ENCODE measurements around the gene RTF2. TPM values are rescaled to one million over a fixed set of nuclear protein-coding genes. Genes with fewer than 3 reads are reported as not detected.

RTF2 gene
- total RNA-seq, 2 experiments from 2014 or later: 106 to 107 TPM

- POLR2A ChIA-PET: no interaction called here
- Mint-ChIP-seq H3K4me1 (peaks cover 55% of the 10 kb centered on the region), H3K36me3 (ENCODE audit: low read depth) (peaks cover 19% of the 10 kb centered on the region), H3K4me3 (no peak overlapping the region), H3K27ac (peak overlapping the region; percentile 74), H3K9me3 (no peaks in the 10 kb centered on the region), H3K27me3 (no peaks in the 10 kb centered on the region)
- CTCF ChIA-PET: interaction anchor here (0.5 to 0.9 kb wide), 2 partner anchors 12 to 36 kb away, joined by 3 read pairs; no protein-coding TSS in a partner anchor
- DNase-seq: peak; percentile 73
Observed at GRCh38 chr20:56460459-56460858, 8.0 kb upstream of the RTF2 start.

- POLR2A ChIA-PET: no interaction called here
- Mint-ChIP-seq H3K9me3 (no peaks in the 10 kb centered on the region), H3K36me3 (ENCODE audit: low read depth) (peaks cover 16% of the 10 kb centered on the region), H3K4me3 (no peak overlapping the region), H3K27ac (no peak overlapping the region), H3K27me3 (no peaks in the 10 kb centered on the region), H3K4me1 (peaks cover 61% of the 10 kb centered on the region)
- DNase-seq: no peak
- CTCF ChIA-PET: no interaction called here
Observed at GRCh38 chr20:56461576-56461975, 6.9 kb upstream of the RTF2 start.

GRCh38 chr20:56463428-56463827 lies 5.0 kb upstream of the RTF2 start:
- Mint-ChIP-seq H3K36me3 (ENCODE audit: low read depth) (peaks cover 14% of the 10 kb centered on the region), H3K27me3 (no peaks in the 10 kb centered on the region), H3K9me3 (no peaks in the 10 kb centered on the region), H3K4me3 (peak overlapping the region; percentile 55), H3K27ac (peak overlapping the region; percentile 75), H3K4me1 (peaks cover 60% of the 10 kb centered on the region)
- CTCF ChIA-PET: interaction anchor here (1.8 to 1.9 kb wide), 2 partner anchors 9 to 11 kb away, joined by 6 to 7 read pairs; no protein-coding TSS in a partner anchor
- POLR2A ChIA-PET: no interaction called here
- DNase-seq: peak; percentile 58

GRCh38 chr20:56465997-56466396 lies 2.4 kb upstream of the RTF2 start:
- peaks cover 9% of the 10 kb centered on the region for H3K36me3 Mint-ChIP-seq (ENCODE audit: low read depth)
- CTCF ChIA-PET: interaction anchor here (1.0 to 1.1 kb wide), 2 partner anchors 19 to 23 kb away, joined by 3 read pairs; no protein-coding TSS in a partner anchor
- H3K4me3 Mint-ChIP-seq: no peak overlapping the region
- no peak overlapping the region for H3K27ac Mint-ChIP-seq
- peaks cover 64% of the 10 kb centered on the region for H3K4me1 Mint-ChIP-seq
- POLR2A ChIA-PET: no interaction called here
- H3K9me3 Mint-ChIP-seq: no peaks in the 10 kb centered on the region
- no peak for DNase-seq
- no peaks in the 10 kb centered on the region for H3K27me3 Mint-ChIP-seq

- POLR2A ChIA-PET: interaction anchor here (0.6 kb wide), 2 partner anchors 76 to 1768 kb away, joined by 3 read pairs; partner anchors contain the start of genes AURKA and CSTF1
- Mint-ChIP-seq H3K4me1 (peaks cover 52% of the 10 kb centered on the region), H3K36me3 (ENCODE audit: low read depth) (peaks cover 11% of the 10 kb centered on the region)
Observed at GRCh38 chr20:56467968-56468315, 485 bp upstream of the RTF2 start.

GRCh38 chr20:56469077-56469449 lies 636 bp downstream of the RTF2 start:
- POLR2A ChIA-PET: no interaction called here
- Mint-ChIP-seq H3K36me3 (ENCODE audit: low read depth) (peaks cover 13% of the 10 kb centered on the region), H3K4me1 (peaks cover 41% of the 10 kb centered on the region), H3K4me3 (peak overlapping the region; percentile 94), H3K9me3 (no peaks in the 10 kb centered on the region), H3K27me3 (no peaks in the 10 kb centered on the region), H3K27ac (peak overlapping the region; percentile 97)
- CTCF ChIA-PET: interaction anchor here (0.6 to 1.6 kb wide), 3 partner anchors 10 to 56 kb away, joined by 3 to 5 read pairs (median 3); no protein-coding TSS in a partner anchor
- no peak for DNase-seq

More at GRCh38 chr20:56467968-56468315, 485 bp upstream of the RTF2 start:
- Mint-ChIP-seq H3K9me3 (no peaks in the 10 kb centered on the region), H3K4me3 (peak overlapping the region; percentile 94), H3K27ac (peak overlapping the region; percentile 97), H3K27me3 (no peaks in the 10 kb centered on the region)
- CTCF ChIA-PET: no interaction called here
- no peak for DNase-seq

- Mint-ChIP-seq H3K27me3 (no peaks in the 10 kb centered on the region), H3K4me1 (peaks cover 34% of the 10 kb centered on the region), H3K9me3 (no peaks in the 10 kb centered on the region), H3K4me3 (peak overlapping the region; percentile 64), H3K36me3 (ENCODE audit: low read depth) (peaks cover 69% of the 10 kb centered on the region), H3K27ac (peak overlapping the region; percentile 87)
- POLR2A ChIA-PET: no interaction called here
- CTCF ChIA-PET: no interaction called here
- peak; percentile 30 for DNase-seq
Observed at GRCh38 chr20:56483970-56484369, 15.5 kb downstream of the RTF2 start.

- H3K4me1 Mint-ChIP-seq: peaks cover 32% of the 10 kb centered on the region
- no peak overlapping the region for H3K27ac Mint-ChIP-seq
- no peaks in the 10 kb centered on the region for H3K27me3 Mint-ChIP-seq
- no peak for DNase-seq
- H3K36me3 Mint-ChIP-seq (ENCODE audit: low read depth): peaks cover 62% of the 10 kb centered on the region
- POLR2A ChIA-PET: no interaction called here
- CTCF ChIA-PET: no interaction called here
- H3K4me3 Mint-ChIP-seq: no peak overlapping the region
- no peaks in the 10 kb centered on the region for H3K9me3 Mint-ChIP-seq
Observed at GRCh38 chr20:56487216-56487615, 18.8 kb downstream of the RTF2 start.

GRCh38 chr20:56488566-56488965 lies 20.1 kb downstream of the RTF2 start:
- Mint-ChIP-seq H3K36me3 (ENCODE audit: low read depth) (peaks cover 54% of the 10 kb centered on the region), H3K4me1 (peaks cover 20% of the 10 kb centered on the region), H3K4me3 (no peak overlapping the region), H3K9me3 (no peaks in the 10 kb centered on the region), H3K27ac (no peak overlapping the region), H3K27me3 (no peaks in the 10 kb centered on the region)
- ChIA-PET CTCF (interaction anchor here (0.7 kb wide), 1 partner anchor 949 kb away, joined by 7 read pairs; no protein-coding TSS in a partner anchor), POLR2A (no interaction called here)
- DNase-seq: no peak

- no peak overlapping the region for H3K27ac Mint-ChIP-seq
- no peaks in the 10 kb centered on the region for H3K27me3 Mint-ChIP-seq
- CTCF ChIA-PET: no interaction called here
- peaks cover 3% of the 10 kb centered on the region for H3K9me3 Mint-ChIP-seq
- POLR2A ChIA-PET: no interaction called here
- no peak for DNase-seq
- no peak overlapping the region for H3K4me3 Mint-ChIP-seq
- H3K4me1 Mint-ChIP-seq: peaks cover 15% of the 10 kb centered on the region
- H3K36me3 Mint-ChIP-seq (ENCODE audit: low read depth): peaks cover 22% of the 10 kb centered on the region
Observed at GRCh38 chr20:56501116-56501515, 32.7 kb downstream of the RTF2 start.

GRCh38 chr20:56503916-56504315 lies 35.5 kb downstream of the RTF2 start:
- H3K27ac Mint-ChIP-seq: no peak overlapping the region
- DNase-seq: no peak
- CTCF ChIA-PET: no interaction called here
- no peaks in the 10 kb centered on the region for H3K27me3 Mint-ChIP-seq
- no peaks in the 10 kb centered on the region for H3K9me3 Mint-ChIP-seq
- H3K36me3 Mint-ChIP-seq (ENCODE audit: low read depth): peaks cover 7% of the 10 kb centered on the region
- no peak overlapping the region for H3K4me3 Mint-ChIP-seq
- H3K4me1 Mint-ChIP-seq: peaks cover 16% of the 10 kb centered on the region
- POLR2A ChIA-PET: no interaction called here

- peaks cover 16% of the 10 kb centered on the region for H3K4me1 Mint-ChIP-seq
- H3K36me3 Mint-ChIP-seq (ENCODE audit: low read depth): peaks cover 10% of the 10 kb centered on the region
- H3K27me3 Mint-ChIP-seq: no peaks in the 10 kb centered on the region
- H3K4me3 Mint-ChIP-seq: no peak overlapping the region
- no peaks in the 10 kb centered on the region for H3K9me3 Mint-ChIP-seq
- DNase-seq: peak; percentile 26
- CTCF ChIA-PET: no interaction called here
- POLR2A ChIA-PET: no interaction called here
- no peak overlapping the region for H3K27ac Mint-ChIP-seq
Observed at GRCh38 chr20:56504373-56505005, 36.1 kb downstream of the RTF2 start.

GRCh38 chr20:56506103-56506502 lies 37.7 kb downstream of the RTF2 start:
- no peak overlapping the region for H3K27ac Mint-ChIP-seq
- no peaks in the 10 kb centered on the region for H3K9me3 Mint-ChIP-seq
- H3K36me3 Mint-ChIP-seq (ENCODE audit: low read depth): peaks cover 10% of the 10 kb centered on the region
- H3K27me3 Mint-ChIP-seq: no peaks in the 10 kb centered on the region
- peaks cover 19% of the 10 kb centered on the region for H3K4me1 Mint-ChIP-seq
- ChIA-PET CTCF (interaction anchor here (1.0 kb wide), 1 partner anchor 111 kb away, joined by 3 read pairs; no protein-coding TSS in a partner anchor), POLR2A (no interaction called here)
- DNase-seq: no peak
- H3K4me3 Mint-ChIP-seq: no peak overlapping the region

GRCh38 chr20:56511926-56512325 lies 43.5 kb downstream of the RTF2 start:
- no peak for DNase-seq
- POLR2A ChIA-PET: no interaction called here
- CTCF ChIA-PET: no interaction called here
- Mint-ChIP-seq H3K27ac (no peak overlapping the region), H3K4me3 (no peak overlapping the region), H3K4me1 (peaks cover 2% of the 10 kb centered on the region), H3K27me3 (no peaks in the 10 kb centered on the region), H3K36me3 (ENCODE audit: low read depth) (peaks cover 11% of the 10 kb centered on the region), H3K9me3 (no peaks in the 10 kb centered on the region)
